ENCODE data around the gene LYST.

Gene LYST

GRCh38 chr1:235887676-235888075 is 21.0 kb upstream of the LYST start:
- no peak for DNase-seq

- DNase-seq: no peak
Measured at GRCh38 chr1:235885655-235886262, 19.1 kb upstream of the LYST start.

GRCh38 chr1:235883261-235883927 is 16.7 kb upstream of the LYST start:
- DNase-seq: peak; percentile 26

GRCh38 chr1:235882816-235883215 is 16.1 kb upstream of the LYST start:
- no peak for DNase-seq

- DNase-seq: no peak
Measured at GRCh38 chr1:235881930-235882700, 15.4 kb upstream of the LYST start.

GRCh38 chr1:235878082-235878811 is 11.5 kb upstream of the LYST start:
- no peak for DNase-seq

- no peak for DNase-seq
Measured at GRCh38 chr1:235876402-235876841, 9.7 kb upstream of the LYST start.

- no peak for DNase-seq
Measured at GRCh38 chr1:235875036-235875597, 8.4 kb upstream of the LYST start.

- no peak for DNase-seq
Measured at GRCh38 chr1:235874261-235874660, 7.6 kb upstream of the LYST start.

- no peak for DNase-seq
Measured at GRCh38 chr1:235873571-235873970, 6.9 kb upstream of the LYST start.

- no peak for DNase-seq
Measured at GRCh38 chr1:235873045-235873444, 6.3 kb upstream of the LYST start.

GRCh38 chr1:235872270-235872669 is 5.6 kb upstream of the LYST start:
- no peak for DNase-seq

GRCh38 chr1:235867903-235868469 is 1.3 kb upstream of the LYST start:
- peak; percentile 63 for DNase-seq

GRCh38 chr1:235866913-235867845 is 473 bp upstream of the LYST start:
- DNase-seq: peak; percentile 97

- no peak for DNase-seq
Measured at GRCh38 chr1:235865565-235866204, 1.0 kb downstream of the LYST start.

- no peak for DNase-seq
Measured at GRCh38 chr1:235864931-235865525, 1.7 kb downstream of the LYST start.

- DNase-seq: no peak
Measured at GRCh38 chr1:235864469-235864868, 2.2 kb downstream of the LYST start.

GRCh38 chr1:235863699-235864093 is 3.0 kb downstream of the LYST start:
- DNase-seq: no peak

- DNase-seq: no peak
Measured at GRCh38 chr1:235861857-235862256, 4.8 kb downstream of the LYST start.

GRCh38 chr1:235860829-235861228 is 5.9 kb downstream of the LYST start:
- DNase-seq: no peak

- no peak for DNase-seq
Measured at GRCh38 chr1:235859789-235860188, 6.9 kb downstream of the LYST start.

Measured in CD4-positive, alpha-beta T cell treated with Interferon gamma for 1 hour (primary cell).